NCI-H446 treated with DMSO at 0.1 percent for 48 hours (cell line): ENCODE measurements around the gene TECTA.
"Not testable (repeated sequence)": the region's sequence is repeated elsewhere in the genome, so short reads cannot be mapped to it uniquely, and the experiment has no call there.

Source experiments
- DNase-seq: peaks from one replicate; lab custom pipeline; 2025; lab: John Stamatoyannopoulos, UW

Gene TECTA

DNA sequence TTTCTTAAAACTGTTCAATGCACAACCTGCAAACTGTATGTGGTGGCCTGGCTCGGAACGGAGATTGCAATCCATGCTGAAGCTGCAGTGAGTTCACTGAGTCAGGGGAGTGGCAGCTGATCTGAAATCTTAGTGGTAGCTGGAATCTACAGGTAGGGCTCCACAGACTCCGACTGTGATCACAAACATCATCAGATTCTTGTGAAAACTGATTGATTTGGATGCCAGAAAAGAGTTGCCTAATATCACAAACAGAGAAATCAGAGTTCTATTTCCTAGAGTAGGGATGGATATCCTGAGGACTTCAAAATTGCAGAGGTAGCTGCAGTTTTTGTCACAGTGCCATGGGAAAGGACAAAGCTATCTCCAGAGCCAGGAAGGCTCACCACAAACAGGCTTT is 134.0 kb downstream of the TECTA start:
- DNase-seq: no peak

DNA sequence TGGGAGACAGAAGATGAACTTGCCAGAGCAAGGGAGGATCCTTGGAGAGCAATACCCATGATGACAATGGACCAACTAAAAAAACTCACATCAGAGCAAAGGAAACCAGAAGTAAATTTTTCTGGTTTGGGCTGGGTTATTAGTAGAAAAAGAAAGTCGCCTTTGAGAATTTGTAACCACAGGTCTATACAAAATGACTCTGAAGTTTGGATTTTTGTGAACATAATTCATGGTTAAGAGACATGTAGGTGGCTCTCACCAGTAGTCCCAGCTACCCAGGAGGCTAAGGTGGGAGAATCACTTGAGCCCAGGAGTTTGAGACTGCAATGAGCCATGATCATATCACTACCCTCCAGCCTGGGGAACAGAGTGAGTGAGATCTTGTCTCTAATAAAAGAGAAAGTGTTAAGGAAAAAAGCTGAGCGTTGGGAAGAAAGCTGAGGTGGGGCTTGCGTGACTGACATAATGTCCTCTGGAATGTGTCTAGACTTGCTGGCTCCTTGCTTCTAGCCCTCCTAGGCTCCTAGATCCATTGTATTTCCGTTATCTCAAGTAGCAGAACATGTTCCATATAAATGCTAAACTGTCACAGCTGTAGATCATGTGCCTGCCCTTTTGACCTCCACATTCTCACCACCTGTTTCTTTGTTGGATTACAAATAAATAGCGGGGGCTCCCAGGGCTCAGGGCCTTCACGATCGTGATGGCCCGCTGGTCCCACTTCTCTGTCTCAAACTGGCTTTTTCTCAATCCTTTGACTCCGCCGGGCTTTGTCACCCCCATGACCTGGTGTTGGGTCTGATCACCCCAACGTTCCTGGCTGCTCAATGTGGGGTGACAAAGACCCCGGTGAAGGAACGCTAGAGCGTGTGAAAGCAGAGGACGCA is 135.3 kb downstream of the TECTA start:
- DNase-seq: no peak

DNA sequence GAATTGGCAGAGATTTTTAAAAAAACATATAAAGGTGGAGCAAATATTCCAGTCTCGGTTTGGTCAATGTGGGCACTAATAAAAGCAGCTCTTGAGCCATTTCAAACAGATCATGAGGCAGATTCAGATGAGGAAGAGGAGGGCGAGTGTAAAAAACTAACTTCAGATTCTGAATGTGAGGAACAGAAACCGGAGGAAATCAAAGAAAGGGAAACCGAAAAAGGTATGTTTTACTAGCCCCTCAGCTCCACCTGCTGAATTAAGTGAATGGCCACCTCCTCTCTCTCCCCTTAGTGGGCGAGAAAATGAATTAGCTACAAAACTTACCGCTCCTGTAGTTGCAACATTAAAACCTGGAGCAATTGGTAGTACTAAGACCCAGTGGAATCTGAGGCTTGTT is 136.2 kb downstream of the TECTA start:
- not testable (repeated sequence) for DNase-seq

DNA sequence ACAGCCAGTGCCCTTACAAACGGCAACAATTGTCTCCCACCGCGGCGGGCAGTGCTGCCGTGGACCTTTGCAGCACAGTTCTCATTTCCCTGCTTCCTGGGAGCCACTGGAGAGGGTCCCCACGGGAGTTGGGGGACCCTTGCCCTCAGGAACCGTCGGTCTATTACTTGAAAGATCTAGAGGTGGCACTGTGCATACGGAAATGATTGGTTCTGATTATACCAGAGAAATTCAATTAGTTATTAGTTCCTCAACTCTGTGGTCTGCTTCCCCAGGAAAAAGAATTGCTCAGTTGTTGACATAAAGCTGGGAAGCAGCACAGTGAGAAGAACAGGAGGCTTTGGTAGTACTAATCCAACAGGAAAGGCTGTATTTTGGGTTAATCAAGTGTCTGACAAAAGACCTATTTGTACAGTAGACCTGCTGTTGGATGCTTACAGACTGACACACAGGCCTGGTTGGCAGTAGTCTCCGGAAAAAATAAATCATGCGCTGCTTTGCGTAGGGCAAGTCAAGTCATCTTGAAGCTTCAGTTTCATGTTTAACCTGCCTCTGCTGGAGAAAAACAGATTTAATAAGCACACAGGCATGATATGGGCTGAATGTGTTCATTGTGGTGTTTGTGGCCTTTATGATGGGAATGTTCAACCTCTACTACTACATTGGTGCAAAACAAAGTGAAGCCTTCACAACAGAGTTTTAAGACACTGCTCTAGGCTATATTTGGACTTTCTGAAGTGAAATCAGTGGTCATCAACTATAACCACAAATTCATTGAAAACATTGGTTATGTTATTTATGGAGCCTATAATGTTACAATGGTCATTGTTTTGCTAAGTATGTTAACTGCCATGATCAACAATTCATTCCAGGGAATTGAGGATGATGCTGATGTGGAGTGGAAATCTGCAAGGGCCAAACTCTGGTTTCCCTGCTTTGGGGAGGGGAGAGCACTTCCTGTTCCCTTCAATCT is 136.9 kb downstream of the TECTA start:
- no peak for DNase-seq

DNA sequence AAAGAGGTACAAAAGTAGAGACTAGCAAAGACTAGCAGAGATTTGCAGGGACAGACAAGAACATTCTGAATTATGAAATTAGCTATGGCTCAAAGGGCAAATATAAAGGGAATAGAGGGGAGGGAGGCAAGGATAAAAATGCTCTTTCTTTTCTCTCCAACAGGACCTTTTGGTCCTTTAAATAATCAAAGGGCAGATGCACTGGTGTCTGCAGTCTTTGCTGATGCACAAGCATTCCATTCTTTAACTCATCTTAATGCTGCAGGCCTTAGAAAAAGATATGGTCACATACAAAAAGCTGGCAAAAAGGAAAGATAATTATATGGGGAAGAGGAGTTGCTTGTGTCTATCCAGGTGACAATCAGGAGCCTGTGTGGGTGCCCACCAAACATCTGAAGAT is 137.9 kb downstream of the TECTA start:
- DNase-seq: no peak

DNA sequence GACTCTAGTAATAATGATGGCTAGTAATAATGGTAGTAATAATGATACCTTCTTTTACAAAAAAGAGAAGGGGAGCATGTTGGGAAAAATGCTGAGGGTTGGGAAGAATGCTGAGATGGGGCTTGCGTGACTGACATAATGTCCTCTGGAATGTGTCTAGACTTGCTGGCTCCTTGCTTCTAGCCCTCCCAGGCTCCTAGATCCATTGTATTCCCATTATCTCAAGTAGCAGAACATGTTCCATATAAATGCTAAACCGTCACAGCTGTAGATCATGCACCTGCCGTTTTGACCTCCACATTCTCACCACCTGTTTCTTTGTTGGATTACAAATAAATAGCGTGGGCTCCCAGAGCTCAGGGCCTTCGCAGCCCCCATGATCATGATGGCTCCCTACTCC is 139.0 kb downstream of the TECTA start:
- not testable (repeated sequence) for DNase-seq

DNA sequence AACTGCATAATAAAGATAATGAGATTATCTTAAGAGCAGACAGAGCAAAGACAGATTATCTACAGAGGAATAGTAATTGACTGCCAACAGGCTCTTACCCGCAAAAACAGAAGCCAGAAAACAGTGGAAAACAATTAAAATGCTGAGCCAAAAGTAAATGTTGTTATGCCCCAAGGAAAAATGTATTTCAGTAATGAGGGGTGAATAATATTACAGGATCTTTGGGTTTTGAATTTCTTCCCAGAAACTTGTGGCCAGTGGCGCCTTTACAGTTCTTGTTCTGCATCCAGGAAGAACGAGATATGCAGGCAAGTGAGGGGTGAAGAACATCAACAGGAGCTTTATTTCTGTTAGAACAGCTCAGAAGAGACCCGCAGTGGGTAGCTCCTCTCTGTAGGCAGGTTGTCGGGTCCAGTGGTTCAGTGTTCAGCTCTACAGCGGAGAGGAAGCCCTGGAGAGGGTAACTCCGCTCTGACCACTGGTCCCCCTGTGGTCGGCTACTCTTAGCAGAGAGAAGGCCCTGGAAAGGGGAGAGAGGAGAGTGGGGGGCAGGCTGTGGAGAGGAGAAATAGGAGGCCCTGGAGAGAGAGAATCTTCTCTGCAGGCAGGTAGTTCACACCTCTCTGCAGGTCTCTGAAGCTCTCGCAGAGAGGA is 139.7 kb downstream of the TECTA start:
- no peak for DNase-seq
